Measurements from ENCODE around the gene IL17RC.

The IL17RC gene

DNA sequence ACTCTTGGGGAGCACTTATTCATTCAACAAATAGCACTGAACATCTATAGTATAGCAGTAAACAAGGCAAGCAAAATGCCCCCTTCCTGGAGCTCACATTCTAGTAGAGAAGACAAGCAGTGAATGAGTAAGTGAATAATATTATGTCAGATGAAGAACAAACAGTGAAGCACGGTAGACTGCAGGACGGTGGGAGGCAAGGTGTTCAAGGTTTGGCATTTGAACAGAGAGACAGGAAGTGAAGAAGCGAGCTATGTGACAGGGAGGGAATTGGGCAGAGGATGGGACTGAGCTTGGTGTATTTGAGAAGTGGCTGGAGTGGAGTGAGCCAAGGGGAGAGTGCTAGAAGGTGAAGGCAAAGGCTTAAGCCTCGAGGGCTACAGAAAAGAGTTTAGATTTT is 18.1 kb downstream of the IL17RC start:
- Histone ChIP-seq H3K27ac (ENCODE audit: low read length) (peak overlapping the region; percentile 40; the same call in 1 of the 2 replicates), H3K4me2 (ENCODE audit: insufficient read depth, low read length) (peak overlapping the region; percentile 94)

DNA sequence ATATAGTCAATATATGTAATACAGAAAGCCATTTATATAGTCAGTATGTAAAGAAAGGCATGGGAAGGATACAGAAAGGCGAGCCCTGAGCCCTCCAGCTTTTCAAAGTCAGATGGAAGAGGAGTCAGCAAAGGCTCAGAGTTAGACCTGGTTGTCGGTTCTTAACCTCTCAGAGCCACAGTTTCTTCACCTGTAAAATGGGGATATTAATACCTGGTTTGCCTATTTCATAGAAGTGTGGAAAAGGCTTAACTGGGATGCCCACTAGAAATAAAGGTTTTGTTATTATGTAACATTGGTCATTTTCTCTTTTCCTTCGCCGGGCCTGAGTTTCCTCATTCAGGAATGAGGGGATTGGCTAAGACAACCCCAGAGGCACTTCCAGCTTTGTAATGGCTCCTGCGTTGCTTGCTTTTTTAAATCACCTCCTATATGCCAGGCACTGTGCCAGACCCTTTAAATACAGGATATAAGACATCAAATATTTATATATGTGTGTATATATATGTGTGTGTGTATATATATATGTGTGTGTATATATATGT is 19.1 kb downstream of the IL17RC start:
- no peaks in the 10 kb centered on the region for H3K9me3 ChIP-seq (ENCODE audit: insufficient read depth, low read length, severe bottlenecking)
- ATAC-seq (ENCODE audit: insufficient read depth, low read depth) (no peak), DNase-seq (no peak)
- H3K4me1 ChIP-seq (ENCODE audit: insufficient read depth, low read length) = peaks cover 40% of the 10 kb centered on the region
- no peak overlapping the region for H3K4me3 ChIP-seq (ENCODE audit: low read depth in 1 of 2, low read length in 2 of 2)
- H4K20me1 ChIP-seq (ENCODE audit: insufficient read depth, low read length) = no peaks in the 10 kb centered on the region
- peaks cover 19% of the 10 kb centered on the region for H3K36me3 ChIP-seq (ENCODE audit: insufficient read depth, low read length)
- H3K4me2 ChIP-seq (ENCODE audit: insufficient read depth, low read length) = 0 out of 2 replicates have a peak overlapping the region, but pooled peaks have one; percentile 94
- H3K9ac ChIP-seq (ENCODE audit: low read depth, low read length) = no peak overlapping the region
- no peaks in the 10 kb centered on the region for H3K27me3 ChIP-seq (ENCODE audit: insufficient read depth, low read length, poor library complexity)
- no peak overlapping the region for H3K27ac ChIP-seq (ENCODE audit: low read length)
- no peak overlapping the region for H2AFZ ChIP-seq (ENCODE audit: low read depth, low read length)
- TF ChIP-seq EZH2 (IDR thresholded peaks at IDR 0.05; ENCODE audit: borderline replicate concordance, low read depth, low read length, severe bottlenecking) = no peak
- TF ChIP-seq, protein P1, sequence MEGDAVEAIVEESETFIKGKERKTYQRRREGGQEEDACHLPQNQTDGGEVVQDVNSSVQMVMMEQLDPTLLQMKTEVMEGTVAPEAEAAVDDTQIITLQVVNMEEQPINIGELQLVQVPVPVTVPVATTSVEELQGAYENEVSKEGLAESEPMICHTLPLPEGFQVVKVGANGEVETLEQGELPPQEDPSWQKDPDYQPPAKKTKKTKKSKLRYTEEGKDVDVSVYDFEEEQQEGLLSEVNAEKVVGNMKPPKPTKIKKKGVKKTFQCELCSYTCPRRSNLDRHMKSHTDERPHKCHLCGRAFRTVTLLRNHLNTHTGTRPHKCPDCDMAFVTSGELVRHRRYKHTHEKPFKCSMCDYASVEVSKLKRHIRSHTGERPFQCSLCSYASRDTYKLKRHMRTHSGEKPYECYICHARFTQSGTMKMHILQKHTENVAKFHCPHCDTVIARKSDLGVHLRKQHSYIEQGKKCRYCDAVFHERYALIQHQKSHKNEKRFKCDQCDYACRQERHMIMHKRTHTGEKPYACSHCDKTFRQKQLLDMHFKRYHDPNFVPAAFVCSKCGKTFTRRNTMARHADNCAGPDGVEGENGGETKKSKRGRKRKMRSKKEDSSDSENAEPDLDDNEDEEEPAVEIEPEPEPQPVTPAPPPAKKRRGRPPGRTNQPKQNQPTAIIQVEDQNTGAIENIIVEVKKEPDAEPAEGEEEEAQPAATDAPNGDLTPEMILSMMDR (IDR thresholded peaks at IDR 0.05; ENCODE audit: borderline replicate concordance, extremely low read depth, low read length, poor library complexity, severe bottlenecking) = no peak
- peaks cover 12% of the 10 kb centered on the region for H3K79me2 ChIP-seq (ENCODE audit: insufficient read depth, low read length)

More for the DNA sequence above, 18.1 kb downstream of the IL17RC start:
- Histone ChIP-seq H4K20me1 (ENCODE audit: insufficient read depth, low read length) (no peaks in the 10 kb centered on the region), H3K4me3 (ENCODE audit: low read depth in 1 of 2, low read length in 2 of 2) (peak overlapping the region in 1 of 2 experiments; percentile 77; a peak in 2 of 4 replicates), H3K79me2 (ENCODE audit: insufficient read depth, low read length) (peaks cover 12% of the 10 kb centered on the region), H3K27me3 (ENCODE audit: insufficient read depth, low read length, poor library complexity) (no peaks in the 10 kb centered on the region), H3K9ac (ENCODE audit: low read depth, low read length) (peak overlapping the region; percentile 85; the same call in 1 of the 2 replicates), H3K4me1 (ENCODE audit: insufficient read depth, low read length) (peaks cover 40% of the 10 kb centered on the region), H3K9me3 (ENCODE audit: insufficient read depth, low read length, severe bottlenecking) (no peaks in the 10 kb centered on the region), H2AFZ (ENCODE audit: low read depth, low read length) (no peak overlapping the region), H3K36me3 (ENCODE audit: insufficient read depth, low read length) (peaks cover 15% of the 10 kb centered on the region)
- no peak for TF ChIP-seq EZH2 (IDR thresholded peaks at IDR 0.05; ENCODE audit: borderline replicate concordance, low read depth, low read length, severe bottlenecking)
- TF ChIP-seq, protein P1 (IDR thresholded peaks at IDR 0.05; ENCODE audit: borderline replicate concordance, extremely low read depth, low read length, poor library complexity, severe bottlenecking) = no peak
- ATAC-seq (ENCODE audit: insufficient read depth, low read depth) (no peak), DNase-seq (no peak)

DNA sequence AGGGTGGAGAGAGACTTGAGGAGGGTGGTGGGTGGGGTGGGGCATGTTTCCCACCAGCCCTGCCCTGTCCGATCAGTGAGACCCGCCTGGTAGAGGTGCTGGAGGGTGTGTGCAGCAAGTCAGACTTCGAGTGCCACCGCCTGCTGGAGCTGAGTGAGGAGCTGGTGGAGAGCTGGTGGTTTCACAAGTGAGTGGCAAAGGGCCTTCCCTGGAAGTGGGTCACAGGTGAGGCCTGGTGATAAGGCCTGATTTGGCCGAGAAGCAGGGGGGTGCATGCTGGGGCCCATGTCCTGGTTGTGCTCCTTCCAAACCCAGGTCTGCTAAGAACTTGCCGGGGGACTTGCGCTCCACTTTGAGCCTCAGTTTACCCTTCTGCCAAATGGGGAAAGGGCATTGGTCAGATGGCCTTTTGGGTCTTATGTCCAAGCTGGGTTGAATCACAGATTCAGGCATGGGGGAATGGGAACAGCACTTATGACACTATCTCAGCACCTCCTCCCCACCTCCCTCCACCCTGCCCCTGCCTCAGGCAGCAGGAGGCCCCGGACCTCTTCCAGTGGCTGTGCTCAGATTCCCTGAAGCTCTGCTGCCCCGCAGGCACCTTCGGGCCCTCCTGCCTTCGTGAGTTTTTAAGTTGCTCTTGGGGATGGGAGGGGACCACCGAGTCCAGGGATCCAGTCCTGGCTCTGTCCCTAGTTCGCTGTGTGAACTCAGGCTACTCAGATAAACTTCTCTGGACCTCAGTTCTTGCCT is 20.8 kb downstream of the IL17RC start:
- peaks cover 12% of the 10 kb centered on the region for H3K79me2 ChIP-seq (ENCODE audit: insufficient read depth, low read length)
- no peaks in the 10 kb centered on the region for H4K20me1 ChIP-seq (ENCODE audit: insufficient read depth, low read length)
- peaks cover 23% of the 10 kb centered on the region for H3K36me3 ChIP-seq (ENCODE audit: insufficient read depth, low read length)
- TF ChIP-seq EZH2 (IDR thresholded peaks at IDR 0.05; ENCODE audit: borderline replicate concordance, low read depth, low read length, severe bottlenecking) = no peak
- TF ChIP-seq, protein P1 (IDR thresholded peaks at IDR 0.05; ENCODE audit: borderline replicate concordance, extremely low read depth, low read length, poor library complexity, severe bottlenecking) = no peak
- DNase-seq (no peak), ATAC-seq (ENCODE audit: insufficient read depth, low read depth) (no peak)
- H3K9me3 ChIP-seq (ENCODE audit: insufficient read depth, low read length, severe bottlenecking) = no peaks in the 10 kb centered on the region
- H3K27me3 ChIP-seq (ENCODE audit: insufficient read depth, low read length, poor library complexity) = no peaks in the 10 kb centered on the region
- no peak overlapping the region for H3K4me3 ChIP-seq (ENCODE audit: low read depth in 1 of 2, low read length in 2 of 2)
- no peak overlapping the region for H3K4me2 ChIP-seq (ENCODE audit: insufficient read depth, low read length)
- no peak overlapping the region for H3K9ac ChIP-seq (ENCODE audit: low read depth, low read length)
- H3K4me1 ChIP-seq (ENCODE audit: insufficient read depth, low read length) = peaks cover 31% of the 10 kb centered on the region
- no peak overlapping the region for H2AFZ ChIP-seq (ENCODE audit: low read depth, low read length)
- H3K27ac ChIP-seq (ENCODE audit: low read length) = no peak overlapping the region
